Neural progenitor cell (in vitro differentiated cells): ENCODE data around the gene WIPF1. TPM values are rescaled to one million over a fixed set of nuclear protein-coding genes. Genes with fewer than 3 reads are reported as not detected.
A peak's percentile ranks its signal among the peaks of the same experiment; 100 is the strongest.

Source experiments
- DNase-seq: peaks from one replicate; pipeline ENCODE4 v3.0.0-alpha.2; 2016; ENCODE audit warnings: low spot score
- H2AFZ ChIP-seq: fragments of 200-600 bp; sonication (generic); replicated peaks from 2 replicates; pipeline ENCODE4 v1.6.1; 2016; ENCODE audit warnings: antibody characterized with exemption
- H3F3A ChIP-seq: fragments of 200-600 bp; sonication (generic); 2 replicates; pipeline ENCODE4 v1.6.1; 2016; ENCODE audit warnings: antibody characterized with exemption, low read depth
- H3K27ac ChIP-seq: fragments of 200-600 bp; sonication (generic); 2 replicates; pipeline ENCODE4 v1.5.1; 2016; ENCODE audit warnings: mild to moderate bottlenecking
- H3K27me3 ChIP-seq: fragments of 200-600 bp; sonication (generic); 2 replicates; pipeline ENCODE4 v1.6.1; 2016; ENCODE audit warnings: mild to moderate bottlenecking, moderate library complexity
- H3K36me3 ChIP-seq: fragments of 200-600 bp; sonication (generic); 2 replicates; pipeline ENCODE4 v1.5.1; 2016
- H3K4me1 ChIP-seq: fragments of 200-600 bp; sonication (generic); 2 replicates; pipeline ENCODE4 v1.6.1; 2016; ENCODE audit warnings: mixed run types
- H3K4me2 ChIP-seq: fragments of 200-600 bp; sonication (generic); 2 replicates; pipeline ENCODE4 v1.6.1; 2016
- H3K4me3 ChIP-seq: fragments of 200-600 bp; sonication (generic); 2 replicates; pipeline ENCODE4 v1.5.1; 2016
- H3K79me2 ChIP-seq: fragments of 200-600 bp; sonication (generic); 2 replicates; pipeline ENCODE4 v1.6.1; 2016; ENCODE audit warnings: low read depth
- H3K9ac ChIP-seq: fragments of 200-600 bp; sonication (generic); 2 replicates; pipeline ENCODE4 v1.6.1; 2016
- H3K9me3 ChIP-seq: fragments of 200-600 bp; sonication (generic); 2 replicates; pipeline ENCODE4 v1.5.1; 2016; ENCODE audit warnings: low read depth
- H4K20me1 ChIP-seq: fragments of 200-600 bp; sonication (generic); 2 replicates; pipeline ENCODE4 v1.6.1; 2016; ENCODE audit warnings: low read depth
- H3K27ac Mint-ChIP-seq: 3 replicates; pipeline ENCODE4 v1.8.0; 2021; ENCODE audit warnings: mixed read lengths
- H3K27me3 Mint-ChIP-seq: 2 replicates; pipeline ENCODE4 v1.8.0; 2022; ENCODE audit warnings: low read depth, mild to moderate bottlenecking, inconsistent platforms, moderate library complexity, mixed read lengths; ENCODE audit not compliant: insufficient read depth
- H3K36me3 Mint-ChIP-seq: 3 replicates; pipeline ENCODE4 v1.8.0; 2021; ENCODE audit warnings: mixed read lengths
- H3K4me1 Mint-ChIP-seq: 3 replicates; pipeline ENCODE4 v1.8.0; 2021; ENCODE audit warnings: mixed read lengths
- H3K4me3 Mint-ChIP-seq: 3 replicates; pipeline ENCODE4 v1.8.0; 2021; ENCODE audit warnings: mild to moderate bottlenecking, moderate library complexity, mixed read lengths
- H3K9me3 Mint-ChIP-seq: 3 replicates; pipeline ENCODE4 v1.8.0; 2020; ENCODE audit warnings: mixed read lengths
- EZH2 ChIP-seq: fragments of 200-600 bp; sonication (generic); IDR thresholded peaks from 2 replicates; pipeline ENCODE4 v1.6.1; 2017; ENCODE audit warnings: antibody characterized with exemption, mild to moderate bottlenecking, moderate library complexity
- EZH2phosphoT487 ChIP-seq: fragments of 200-600 bp; sonication (generic); IDR thresholded peaks from 2 replicates; pipeline ENCODE4 v1.6.1; 2017; ENCODE audit warnings: antibody characterized with exemption
- total RNA-seq: library from RNA; depleted of rRNA; stranded (reverse); fragments of >200 nt; gene quantifications from 2 replicates; pipeline ENCODE4 v1.2.3, GENCODE V29; 2015; ENCODE audit warnings: low replicate concordance
- TF ChIP-seq, protein P1 (sequence below): fragments of 200-600 bp; sonication (generic); IDR thresholded peaks from 2 replicates; pipeline ENCODE4 v1.5.1; 2017; ENCODE audit warnings: antibody characterized with exemption, mild to moderate bottlenecking

WIPF1 gene
- total RNA-seq, 1 donor from 2014 or later: 17.2 TPM

DNA sequence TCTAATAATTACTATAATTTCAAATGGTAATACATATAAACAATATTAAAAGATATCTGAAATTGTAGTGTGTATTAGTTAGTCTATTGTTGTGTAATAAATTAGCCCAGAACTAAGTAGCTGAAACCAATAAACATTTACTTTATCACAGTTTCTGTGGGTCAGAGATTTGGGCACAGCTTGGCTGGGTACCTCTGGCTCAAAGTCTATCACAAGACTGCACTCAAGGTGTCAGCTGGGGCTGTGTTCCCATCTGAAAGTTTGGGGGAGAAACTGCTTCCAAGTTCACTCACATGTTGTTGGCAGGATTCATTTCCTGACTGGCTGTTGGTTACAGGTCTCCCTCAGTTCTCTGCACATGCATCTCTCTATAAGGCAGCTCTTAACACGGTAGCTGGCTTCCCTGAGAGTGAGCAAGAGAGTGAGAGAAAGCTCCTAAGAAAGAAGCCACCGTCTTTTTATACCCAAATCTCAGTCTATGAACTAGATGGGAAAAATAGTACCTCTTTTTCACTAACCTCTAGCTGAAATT is 25.6 kb upstream of the WIPF1 start:
- Histone ChIP-seq H3K27me3 (no peaks in the 10 kb centered on the region), H3K4me1 (no peaks in the 10 kb centered on the region), H3K9me3 (no peaks in the 10 kb centered on the region), H3K27ac (no peak overlapping the region), H3K4me3 (no peak overlapping the region), H2AFZ (no peak overlapping the region), H4K20me1 (no peaks in the 10 kb centered on the region), H3K9ac (no peak overlapping the region), H3K36me3 (no peaks in the 10 kb centered on the region), H3K4me2 (no peak overlapping the region), H3F3A (no peaks in the 10 kb centered on the region), H3K79me2 (no peaks in the 10 kb centered on the region)
- Mint-ChIP-seq H3K9me3 (no peaks in the 10 kb centered on the region), H3K36me3 (no peaks in the 10 kb centered on the region), H3K27ac (no peak overlapping the region), H3K27me3 (no peaks in the 10 kb centered on the region), H3K4me1 (no peaks in the 10 kb centered on the region), H3K4me3 (no peak overlapping the region)
- no peak for DNase-seq
- TF ChIP-seq EZH2phosphoT487 (no peak), EZH2 (no peak)

DNA sequence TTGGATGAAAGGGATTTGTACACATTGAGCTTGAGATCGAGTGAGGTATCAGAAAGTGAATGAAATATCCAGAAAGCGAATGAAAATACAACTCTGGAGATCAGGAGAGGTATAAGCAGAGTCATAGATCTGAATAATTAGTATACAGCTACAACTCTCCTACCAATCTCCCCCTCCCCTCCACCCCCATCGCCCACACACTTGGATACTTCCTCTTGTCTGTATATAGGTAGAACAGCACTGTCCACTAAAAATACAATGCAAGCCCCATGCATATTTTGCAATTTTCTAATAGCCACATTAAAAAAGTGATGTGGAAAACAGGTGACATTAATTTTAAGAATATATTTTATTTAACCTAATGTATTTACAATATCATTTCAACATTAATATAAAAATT is 23.7 kb upstream of the WIPF1 start:
- H3K36me3 Mint-ChIP-seq: no peaks in the 10 kb centered on the region
- Histone ChIP-seq H3K4me1 (no peaks in the 10 kb centered on the region), H3K9ac (no peak overlapping the region), H3K27me3 (no peaks in the 10 kb centered on the region), H2AFZ (no peak overlapping the region), H3K4me3 (no peak overlapping the region), H3K9me3 (no peaks in the 10 kb centered on the region), H3F3A (no peaks in the 10 kb centered on the region), H3K4me2 (no peak overlapping the region), H3K36me3 (no peaks in the 10 kb centered on the region), H4K20me1 (no peaks in the 10 kb centered on the region), H3K27ac (no peak overlapping the region), H3K79me2 (no peaks in the 10 kb centered on the region)
- no peak for TF ChIP-seq EZH2
- TF ChIP-seq EZH2phosphoT487: no peak
- TF ChIP-seq, protein P1, sequence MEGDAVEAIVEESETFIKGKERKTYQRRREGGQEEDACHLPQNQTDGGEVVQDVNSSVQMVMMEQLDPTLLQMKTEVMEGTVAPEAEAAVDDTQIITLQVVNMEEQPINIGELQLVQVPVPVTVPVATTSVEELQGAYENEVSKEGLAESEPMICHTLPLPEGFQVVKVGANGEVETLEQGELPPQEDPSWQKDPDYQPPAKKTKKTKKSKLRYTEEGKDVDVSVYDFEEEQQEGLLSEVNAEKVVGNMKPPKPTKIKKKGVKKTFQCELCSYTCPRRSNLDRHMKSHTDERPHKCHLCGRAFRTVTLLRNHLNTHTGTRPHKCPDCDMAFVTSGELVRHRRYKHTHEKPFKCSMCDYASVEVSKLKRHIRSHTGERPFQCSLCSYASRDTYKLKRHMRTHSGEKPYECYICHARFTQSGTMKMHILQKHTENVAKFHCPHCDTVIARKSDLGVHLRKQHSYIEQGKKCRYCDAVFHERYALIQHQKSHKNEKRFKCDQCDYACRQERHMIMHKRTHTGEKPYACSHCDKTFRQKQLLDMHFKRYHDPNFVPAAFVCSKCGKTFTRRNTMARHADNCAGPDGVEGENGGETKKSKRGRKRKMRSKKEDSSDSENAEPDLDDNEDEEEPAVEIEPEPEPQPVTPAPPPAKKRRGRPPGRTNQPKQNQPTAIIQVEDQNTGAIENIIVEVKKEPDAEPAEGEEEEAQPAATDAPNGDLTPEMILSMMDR: no peak
- H3K9me3 Mint-ChIP-seq: no peaks in the 10 kb centered on the region
- no peaks in the 10 kb centered on the region for H3K27me3 Mint-ChIP-seq
- no peaks in the 10 kb centered on the region for H3K4me1 Mint-ChIP-seq
- H3K27ac Mint-ChIP-seq: no peak overlapping the region
- DNase-seq: no peak
- H3K4me3 Mint-ChIP-seq: no peak overlapping the region

DNA sequence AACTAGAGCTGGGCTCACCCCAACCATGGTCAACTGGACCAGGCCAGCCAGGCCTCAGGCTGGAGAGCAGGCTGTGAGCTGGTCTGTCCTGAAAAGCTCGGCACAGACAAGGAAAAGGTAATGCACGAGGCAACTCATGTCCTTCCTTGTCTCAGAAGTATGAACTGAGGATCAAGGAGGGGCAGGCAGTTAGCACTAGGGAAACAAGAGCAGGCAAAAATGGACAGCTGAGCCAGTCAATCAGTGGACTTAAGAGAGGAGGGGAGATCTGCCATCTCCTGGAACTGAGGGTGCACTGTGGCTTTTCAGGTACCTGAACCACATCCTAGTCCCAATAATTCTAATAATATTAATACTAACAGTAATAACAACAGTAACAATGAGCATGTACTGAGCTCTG is 20.6 kb upstream of the WIPF1 start:
- Mint-ChIP-seq H3K4me3 (no peak overlapping the region), H3K36me3 (no peaks in the 10 kb centered on the region), H3K27ac (no peak overlapping the region), H3K9me3 (no peaks in the 10 kb centered on the region), H3K4me1 (peaks cover 2% of the 10 kb centered on the region), H3K27me3 (no peaks in the 10 kb centered on the region)
- Histone ChIP-seq H3K9me3 (no peaks in the 10 kb centered on the region), H3K79me2 (no peaks in the 10 kb centered on the region), H2AFZ (no peak overlapping the region), H4K20me1 (no peaks in the 10 kb centered on the region), H3K4me3 (no peak overlapping the region), H3K36me3 (no peaks in the 10 kb centered on the region), H3K27me3 (no peaks in the 10 kb centered on the region), H3K4me1 (no peaks in the 10 kb centered on the region), H3K9ac (no peak overlapping the region), H3F3A (no peaks in the 10 kb centered on the region), H3K4me2 (no peak overlapping the region), H3K27ac (no peak overlapping the region)
- DNase-seq: no peak
- TF ChIP-seq EZH2phosphoT487: no peak

DNA sequence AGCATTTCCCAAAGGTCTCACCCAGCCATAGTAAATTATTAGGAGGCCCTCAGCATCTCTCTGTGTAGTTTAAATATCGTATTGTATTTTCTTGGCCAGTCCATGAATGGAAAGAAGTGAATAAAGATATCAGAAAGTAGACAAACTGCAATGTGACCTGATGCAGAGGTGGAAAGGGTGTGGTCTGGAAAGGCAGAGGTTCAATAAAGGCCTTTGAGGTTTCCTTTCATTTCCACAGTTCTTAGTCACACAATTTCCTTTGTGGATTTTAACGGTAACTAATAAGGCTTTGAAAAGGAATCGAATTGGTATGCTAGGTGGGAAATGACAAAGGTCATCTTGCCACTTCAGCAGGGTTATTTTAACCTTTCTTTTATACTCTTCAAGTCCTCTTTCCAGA is 20.1 kb upstream of the WIPF1 start:
- no peak overlapping the region for H3K4me3 ChIP-seq
- peaks cover 2% of the 10 kb centered on the region for H3K4me1 Mint-ChIP-seq
- no peaks in the 10 kb centered on the region for H3K27me3 ChIP-seq
- H3K9me3 Mint-ChIP-seq: no peaks in the 10 kb centered on the region
- peak overlapping the region; percentile 12 for H3K27ac Mint-ChIP-seq
- no peak overlapping the region for H3K4me2 ChIP-seq
- DNase-seq: no peak
- H3K79me2 ChIP-seq: no peaks in the 10 kb centered on the region
- H2AFZ ChIP-seq: no peak overlapping the region
- H3K9me3 ChIP-seq: no peaks in the 10 kb centered on the region
- H3K36me3 Mint-ChIP-seq: no peaks in the 10 kb centered on the region
- no peak overlapping the region for H3K9ac ChIP-seq
- H3K27ac ChIP-seq: no peak overlapping the region
- no peaks in the 10 kb centered on the region for H3K4me1 ChIP-seq
- no peaks in the 10 kb centered on the region for H3K36me3 ChIP-seq
- H3K27me3 Mint-ChIP-seq: no peaks in the 10 kb centered on the region
- H3K4me3 Mint-ChIP-seq: no peak overlapping the region
- H3F3A ChIP-seq: no peaks in the 10 kb centered on the region
- no peaks in the 10 kb centered on the region for H4K20me1 ChIP-seq
- TF ChIP-seq, protein P1: no peak
- no peak for TF ChIP-seq EZH2
- no peak for TF ChIP-seq EZH2phosphoT487
